DMS79 (cell line): Measurements from ENCODE around the gene PHETA1.

Experiments used
- DNase-seq: peaks from one replicate; lab custom pipeline; 2025; lab: John Stamatoyannopoulos, UW

Gene PHETA1

GRCh38 chr12:111369496-111370220 is 763 bp upstream of the PHETA1 start:
- DNase-seq = no peak

- no peak for DNase-seq
Observed at GRCh38 chr12:111368291-111368787, 556 bp downstream of the PHETA1 start.

- DNase-seq = no peak
Observed at GRCh38 chr12:111367661-111368221, 1.2 kb downstream of the PHETA1 start.

- no peak for DNase-seq
Observed at GRCh38 chr12:111366583-111366982, 2.3 kb downstream of the PHETA1 start.

- no peak for DNase-seq
Observed at GRCh38 chr12:111366075-111366474, 2.8 kb downstream of the PHETA1 start.

- no peak for DNase-seq
Observed at GRCh38 chr12:111363578-111363977, 5.3 kb downstream of the PHETA1 start.

- no peak for DNase-seq
Observed at GRCh38 chr12:111362687-111363475, 6.0 kb downstream of the PHETA1 start.

GRCh38 chr12:111361717-111362576 is 6.9 kb downstream of the PHETA1 start:
- no peak for DNase-seq

GRCh38 chr12:111361073-111361716 is 7.7 kb downstream of the PHETA1 start:
- no peak for DNase-seq

GRCh38 chr12:111360325-111360930 is 8.5 kb downstream of the PHETA1 start:
- DNase-seq = no peak

- no peak for DNase-seq
Observed at GRCh38 chr12:111359914-111360276, 9.0 kb downstream of the PHETA1 start.

GRCh38 chr12:111359231-111359913 is 9.5 kb downstream of the PHETA1 start:
- no peak for DNase-seq

- no peak for DNase-seq
Observed at GRCh38 chr12:111355201-111355925, 13.5 kb downstream of the PHETA1 start.

- no peak for DNase-seq
Observed at GRCh38 chr12:111354511-111354910, 14.4 kb downstream of the PHETA1 start.

- DNase-seq = no peak
Observed at GRCh38 chr12:111353603-111354295, 15.1 kb downstream of the PHETA1 start.

GRCh38 chr12:111353026-111353425 is 15.9 kb downstream of the PHETA1 start:
- DNase-seq = no peak

GRCh38 chr12:111352296-111352993 is 16.4 kb downstream of the PHETA1 start:
- no peak for DNase-seq

- no peak for DNase-seq
Observed at GRCh38 chr12:111351026-111351425, 17.9 kb downstream of the PHETA1 start.
